ENCODE measurements around the gene LPCAT4.
"Not testable (repeated sequence)": the region's sequence is repeated elsewhere in the genome, so short reads cannot be mapped to it uniquely, and the experiment has no call there.

Gene LPCAT4

GRCh38 chr15:34342737-34343575 lies 24.0 kb downstream of the LPCAT4 start, which contains the start of the genes NOP10 and NUTM1:
Gene NOP10, minus strand, starts transcription at chr15:34343136. Its CDS starts 63 bp downstream, at chr15:34343073.
Gene NUTM1, plus strand, starts transcription at chr15:34343315. Its CDS starts 382 bp downstream, at chr15:34343697.
- Histone ChIP-seq H3K9ac (ENCODE audit: insufficient read length) (peak within 1 kb of the TSS; percentile 97), H3K36me3 (ENCODE audit: insufficient read depth, low read length) (peaks cover 31% of the 10 kb centered on the region), H3K27ac (peak within 1 kb of the TSS; percentile 87), H3K9me3 (ENCODE audit: low read depth, low read length) (no peaks in the 10 kb centered on the region), H3K4me3 (peak within 1 kb of the TSS; percentile 98)
- peak; percentile 94 for TF ChIP-seq FOXP2 (optimal IDR thresholded peaks at IDR 0.05; ENCODE audit: control extremely low read depth, extremely low read length, insufficient read depth)
- TF ChIP-seq EZH2 (IDR thresholded peaks at IDR 0.05) = no peak
- TF ChIP-seq POLR2AphosphoS5 (IDR thresholded peaks at IDR 0.05; ENCODE audit: borderline replicate concordance, low read depth, low read length) = peak; percentile 97
- DNase-seq (ENCODE audit: low read depth, low spot score) = peak; percentile 85

DNA sequence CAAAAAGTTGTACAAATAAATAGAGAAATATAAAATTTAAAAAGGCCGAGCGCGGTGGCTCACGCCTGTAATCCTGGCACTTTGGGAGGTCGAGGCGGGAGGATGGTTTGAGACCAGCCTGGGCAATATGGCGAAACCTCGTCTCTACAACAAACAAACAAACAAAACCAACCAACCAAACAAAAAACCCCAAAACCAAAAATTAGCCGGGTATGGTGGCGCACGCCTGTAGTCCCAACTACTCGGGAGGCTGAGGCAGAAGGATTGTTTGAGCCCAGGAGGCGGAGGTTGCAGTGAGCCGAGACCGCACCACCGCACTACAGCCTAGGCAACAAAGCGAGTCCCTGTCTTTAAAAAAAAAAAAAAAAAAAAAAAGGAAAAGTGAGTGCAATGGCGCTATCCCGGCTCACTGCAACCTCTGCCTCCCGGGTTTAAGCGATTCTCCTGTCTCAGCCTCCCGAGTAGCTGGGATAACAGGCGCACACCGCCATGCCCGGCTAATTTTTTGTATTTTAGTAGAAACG lies 24.7 kb downstream of the LPCAT4 start:
- Histone ChIP-seq H3K9ac (ENCODE audit: insufficient read length) (peak overlapping the region; percentile 97), H3K4me3 (peak overlapping the region; percentile 98), H3K36me3 (ENCODE audit: insufficient read depth, low read length) (peaks cover 31% of the 10 kb centered on the region), H3K27ac (peak overlapping the region; percentile 87; the same call in 1 of the 2 replicates)
- DNase-seq (ENCODE audit: low read depth, low spot score); H3K9me3 ChIP-seq (ENCODE audit: low read depth, low read length): not testable (repeated sequence)

- Histone ChIP-seq H3K27ac (no peak overlapping the region), H3K36me3 (ENCODE audit: insufficient read depth, low read length) (peaks cover 31% of the 10 kb centered on the region), H3K9ac (ENCODE audit: insufficient read length) (no peak overlapping the region), H3K4me3 (peak overlapping the region; percentile 98), H3K9me3 (ENCODE audit: low read depth, low read length) (no peaks in the 10 kb centered on the region)
- TF ChIP-seq EZH2 (IDR thresholded peaks at IDR 0.05) = no peak
- no peak for TF ChIP-seq POLR2AphosphoS5 (IDR thresholded peaks at IDR 0.05; ENCODE audit: borderline replicate concordance, low read depth, low read length)
- no peak for TF ChIP-seq FOXP2 (optimal IDR thresholded peaks at IDR 0.05; ENCODE audit: control extremely low read depth, extremely low read length, insufficient read depth)
- DNase-seq (ENCODE audit: low read depth, low spot score) = no peak
Measured at GRCh38 chr15:34341381-34342212, 25.4 kb downstream of the LPCAT4 start.

- H3K9ac ChIP-seq (ENCODE audit: insufficient read length) = peak overlapping the region; percentile 54
Measured at GRCh38 chr15:34339946-34340345, 27.1 kb downstream of the LPCAT4 start.

GRCh38 chr15:34338347-34338746 lies 28.6 kb downstream of the LPCAT4 start:
- H3K36me3 ChIP-seq (ENCODE audit: insufficient read depth, low read length) = peaks cover 31% of the 10 kb centered on the region
- no peaks in the 10 kb centered on the region for H3K9me3 ChIP-seq (ENCODE audit: low read depth, low read length)
- no peak for DNase-seq (ENCODE audit: low read depth, low spot score)
- peak overlapping the region; percentile 88 for H3K4me3 ChIP-seq
- TF ChIP-seq EZH2 (IDR thresholded peaks at IDR 0.05) (no peak), FOXP2 (optimal IDR thresholded peaks at IDR 0.05; ENCODE audit: control extremely low read depth, extremely low read length, insufficient read depth) (no peak), POLR2AphosphoS5 (IDR thresholded peaks at IDR 0.05; ENCODE audit: borderline replicate concordance, low read depth, low read length) (no peak)
- no peak overlapping the region for H3K9ac ChIP-seq (ENCODE audit: insufficient read length)
- no peak overlapping the region for H3K27ac ChIP-seq

More at GRCh38 chr15:34339946-34340345, 27.1 kb downstream of the LPCAT4 start:
- DNase-seq (ENCODE audit: low read depth, low spot score) = no peak
- peak overlapping the region; percentile 71 for H3K27ac ChIP-seq
- H3K36me3 ChIP-seq (ENCODE audit: insufficient read depth, low read length) = peaks cover 31% of the 10 kb centered on the region
- no peak for TF ChIP-seq POLR2AphosphoS5 (IDR thresholded peaks at IDR 0.05; ENCODE audit: borderline replicate concordance, low read depth, low read length)
- TF ChIP-seq EZH2 (IDR thresholded peaks at IDR 0.05) = no peak
- TF ChIP-seq FOXP2 (optimal IDR thresholded peaks at IDR 0.05; ENCODE audit: control extremely low read depth, extremely low read length, insufficient read depth) = no peak
- H3K9me3 ChIP-seq (ENCODE audit: low read depth, low read length) = no peaks in the 10 kb centered on the region
- H3K4me3 ChIP-seq = no peak overlapping the region

DNA sequence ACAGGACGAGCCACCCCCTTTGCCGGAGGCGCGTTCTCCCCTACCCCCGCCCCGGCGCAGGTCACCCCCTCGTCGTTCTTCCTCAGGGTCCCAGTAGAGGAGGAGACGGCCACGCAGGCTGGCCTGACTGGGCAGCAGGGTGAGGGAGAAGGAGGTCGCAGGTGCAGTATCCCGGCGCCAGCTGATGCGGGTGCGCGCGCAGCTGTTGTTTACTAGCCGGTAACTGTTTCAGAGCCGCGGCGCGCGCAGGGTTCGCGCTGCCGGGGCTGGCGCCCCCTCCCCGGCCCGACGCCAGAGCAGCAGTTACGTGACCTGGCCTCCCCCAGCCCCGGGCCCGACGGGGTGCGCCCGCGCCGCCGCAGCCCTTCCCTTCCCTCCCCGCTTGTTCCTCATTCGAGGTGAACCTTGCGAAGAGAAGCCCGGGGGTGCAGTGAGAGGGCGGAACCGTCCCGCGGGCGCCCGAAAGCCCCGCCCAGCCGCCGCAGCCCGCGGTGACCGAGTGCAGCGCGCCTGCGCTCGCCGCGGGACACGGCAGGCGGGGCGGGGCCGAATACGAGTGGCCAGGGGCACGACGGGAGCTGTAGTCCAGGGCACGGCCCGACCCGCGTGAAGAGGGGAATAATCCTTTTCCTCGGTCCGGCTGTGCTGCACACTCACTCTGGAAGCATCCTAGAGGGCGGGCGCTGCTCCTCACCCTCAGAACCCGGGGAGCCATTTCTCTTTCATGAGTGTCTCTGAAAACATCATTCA lies 29.3 kb downstream of the LPCAT4 start, which contains the start of gene SLC12A6:
Gene SLC12A6, minus strand, starts transcription at position 225 of the 750 bp plus-strand sequence. CDS start 1,101 bp downstream, outside the sequence.
- TF ChIP-seq EZH2 (IDR thresholded peaks at IDR 0.05) = no peak
- peak; percentile 67; the same call in 1 of the 2 replicates for TF ChIP-seq POLR2AphosphoS5 (IDR thresholded peaks at IDR 0.05; ENCODE audit: borderline replicate concordance, low read depth, low read length)
- TF ChIP-seq FOXP2 (optimal IDR thresholded peaks at IDR 0.05; ENCODE audit: control extremely low read depth, extremely low read length, insufficient read depth) = peak; percentile 89
- H3K27ac ChIP-seq = no peak within 1 kb of the TSS
- peak within 1 kb of the TSS; percentile 69 for H3K9ac ChIP-seq (ENCODE audit: insufficient read length)
- H3K4me3 ChIP-seq = peak within 1 kb of the TSS; percentile 88
- DNase-seq (ENCODE audit: low read depth, low spot score) = no peak
- H3K36me3 ChIP-seq (ENCODE audit: insufficient read depth, low read length) = peaks cover 31% of the 10 kb centered on the region
- H3K9me3 ChIP-seq (ENCODE audit: low read depth, low read length) = no peaks in the 10 kb centered on the region

DNA sequence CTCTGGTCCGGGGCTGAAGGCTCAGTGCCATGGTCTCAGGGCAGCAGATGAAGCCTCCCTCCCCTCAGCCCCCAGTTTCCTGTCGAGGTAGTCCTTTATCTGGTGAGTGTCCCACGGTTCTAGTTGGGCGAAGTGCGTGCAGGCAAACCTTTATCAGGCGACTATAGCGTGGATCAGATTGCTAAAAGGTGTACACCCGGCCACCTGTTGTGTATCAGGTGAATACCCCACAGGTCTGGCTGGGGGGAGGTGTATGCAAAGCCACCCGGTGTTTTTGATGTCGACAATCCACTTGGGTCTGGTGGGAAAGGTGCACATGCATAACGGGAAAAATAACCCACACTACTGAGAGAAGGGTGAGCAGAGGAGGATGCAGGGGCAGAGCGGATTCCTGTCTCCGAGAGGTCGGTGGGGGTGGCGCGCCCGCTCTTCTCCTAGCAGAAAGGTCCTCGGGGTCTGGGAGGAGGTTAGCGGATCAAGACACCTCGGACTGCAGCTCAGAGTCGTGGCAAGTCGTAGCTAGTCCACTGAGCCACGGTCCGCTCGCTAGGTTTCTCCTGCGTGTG lies 29.9 kb downstream of the LPCAT4 start:
- Histone ChIP-seq H3K9ac (ENCODE audit: insufficient read length) (peak overlapping the region; percentile 69), H3K36me3 (ENCODE audit: insufficient read depth, low read length) (peaks cover 31% of the 10 kb centered on the region), H3K27ac (no peak overlapping the region), H3K9me3 (ENCODE audit: low read depth, low read length) (no peaks in the 10 kb centered on the region), H3K4me3 (peak overlapping the region; percentile 88)
- DNase-seq (ENCODE audit: low read depth, low spot score) = no peak
- no peak for TF ChIP-seq POLR2AphosphoS5 (IDR thresholded peaks at IDR 0.05; ENCODE audit: borderline replicate concordance, low read depth, low read length)
- no peak for TF ChIP-seq FOXP2 (optimal IDR thresholded peaks at IDR 0.05; ENCODE audit: control extremely low read depth, extremely low read length, insufficient read depth)
- TF ChIP-seq EZH2 (IDR thresholded peaks at IDR 0.05) = no peak
